Stimulated activated CD8-positive, alpha-beta memory T cell treated with anti-CD3 and anti-CD28 coated beads, Interleukin-12 subunit alpha, Interleukin-12 subunit beta, amount 100 ng/mL, for 24 hours (primary cell): ENCODE data around the gene HBQ1.
"Not testable (repeated sequence)": the region's sequence is repeated elsewhere in the genome, so short reads cannot be mapped to it uniquely, and the experiment has no call there.

ENCODE experiments used
- DNase-seq: peaks from one replicate; pipeline ENCODE4 v3.0.0-alpha.2; 2020; ENCODE audit errors: extremely low read depth

The HBQ1 gene

GRCh38 chr16:160691-161190, 19.5 kb upstream of the HBQ1 start:
- no peak for DNase-seq

GRCh38 chr16:162271-162991, 17.8 kb upstream of the HBQ1 start:
- no peak for DNase-seq

GRCh38 chr16:163139-163538, 17.1 kb upstream of the HBQ1 start:
- DNase-seq: not testable (repeated sequence)

GRCh38 chr16:163696-164095, 16.6 kb upstream of the HBQ1 start:
- DNase-seq: not testable (repeated sequence)

GRCh38 chr16:164134-164823, 16.0 kb upstream of the HBQ1 start:
- DNase-seq: not testable (repeated sequence)

- no peak for DNase-seq
These were observed 15.3 kb upstream of the HBQ1 start for GRCh38 chr16:164827-165538.

- DNase-seq: no peak
These were observed 14.5 kb upstream of the HBQ1 start, which contains the start of gene HBM for GRCh38 chr16:165539-166374. Gene HBM, plus strand, starts transcription at chr16:165978. Its CDS starts 20 bp downstream, at chr16:165998.

- no peak for DNase-seq
These were observed 13.7 kb upstream of the HBQ1 start for GRCh38 chr16:166375-167121.

GRCh38 chr16:167122-167690, 13.1 kb upstream of the HBQ1 start:
- DNase-seq: no peak

GRCh38 chr16:168424-168823, 11.8 kb upstream of the HBQ1 start:
- DNase-seq: no peak

- DNase-seq: no peak
These were observed 11.2 kb upstream of the HBQ1 start for GRCh38 chr16:169014-169413.

- DNase-seq: not testable (repeated sequence)
These were observed 10.2 kb upstream of the HBQ1 start for GRCh38 chr16:170088-170507.

- DNase-seq: no peak
These were observed 9.5 kb upstream of the HBQ1 start for GRCh38 chr16:170788-171187.

- DNase-seq: not testable (repeated sequence)
These were observed 7.8 kb upstream of the HBQ1 start, which contains the start of gene HBA2 for GRCh38 chr16:172374-172941. Gene HBA2, plus strand, starts transcription at chr16:172876. Its CDS starts 37 bp downstream, at chr16:172913.

GRCh38 chr16:173211-173854, 6.9 kb upstream of the HBQ1 start:
- not testable (repeated sequence) for DNase-seq

- not testable (repeated sequence) for DNase-seq
These were observed 6.1 kb upstream of the HBQ1 start for GRCh38 chr16:173928-174769.

- DNase-seq: no peak
These were observed 5.0 kb upstream of the HBQ1 start for GRCh38 chr16:175011-175949.
